Stimulated activated CD8-positive, alpha-beta memory T cell treated with anti-CD3 and anti-CD28 coated beads, Interleukin-2, amount 100 ng/mL, for 1 hour (primary cell): ENCODE results near the gene ZNF443.
A peak's percentile ranks its signal among the peaks of the same experiment; 100 is the strongest.
"Not testable (repeated sequence)": the region's sequence is repeated elsewhere in the genome, so short reads cannot be mapped to it uniquely, and the experiment has no call there.

Experiments
- DNase-seq, 2 donors: peaks; one replicate each; pipeline ENCODE4 v3.0.0-alpha.2; 2020; ENCODE audit warnings: low read depth in 2 of 2

The ZNF443 gene

GRCh38 chr19:12417273-12417672 is 23.5 kb downstream of the ZNF443 start:
- DNase-seq, result not testable (repeated sequence)

DNA sequence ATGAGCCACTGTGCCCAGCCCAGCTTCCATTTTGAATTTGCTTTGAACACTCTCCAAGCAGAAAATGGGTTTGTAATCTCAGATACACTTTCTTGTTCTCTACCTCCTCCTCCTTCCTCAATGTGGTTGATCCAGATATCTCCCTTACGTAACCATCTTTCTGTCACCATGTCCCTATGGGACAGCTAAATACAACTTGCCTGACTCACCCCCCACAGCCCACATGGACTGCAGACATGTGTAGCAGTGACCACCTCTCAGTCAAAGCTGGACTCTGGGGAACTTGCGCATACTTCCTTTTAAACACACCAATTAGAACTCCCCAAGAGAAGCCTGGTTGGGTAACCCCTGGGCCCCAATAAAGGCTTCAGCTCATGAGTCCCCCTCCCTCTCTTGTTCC is 28.9 kb downstream of the ZNF443 start:
- no peak for DNase-seq

DNA sequence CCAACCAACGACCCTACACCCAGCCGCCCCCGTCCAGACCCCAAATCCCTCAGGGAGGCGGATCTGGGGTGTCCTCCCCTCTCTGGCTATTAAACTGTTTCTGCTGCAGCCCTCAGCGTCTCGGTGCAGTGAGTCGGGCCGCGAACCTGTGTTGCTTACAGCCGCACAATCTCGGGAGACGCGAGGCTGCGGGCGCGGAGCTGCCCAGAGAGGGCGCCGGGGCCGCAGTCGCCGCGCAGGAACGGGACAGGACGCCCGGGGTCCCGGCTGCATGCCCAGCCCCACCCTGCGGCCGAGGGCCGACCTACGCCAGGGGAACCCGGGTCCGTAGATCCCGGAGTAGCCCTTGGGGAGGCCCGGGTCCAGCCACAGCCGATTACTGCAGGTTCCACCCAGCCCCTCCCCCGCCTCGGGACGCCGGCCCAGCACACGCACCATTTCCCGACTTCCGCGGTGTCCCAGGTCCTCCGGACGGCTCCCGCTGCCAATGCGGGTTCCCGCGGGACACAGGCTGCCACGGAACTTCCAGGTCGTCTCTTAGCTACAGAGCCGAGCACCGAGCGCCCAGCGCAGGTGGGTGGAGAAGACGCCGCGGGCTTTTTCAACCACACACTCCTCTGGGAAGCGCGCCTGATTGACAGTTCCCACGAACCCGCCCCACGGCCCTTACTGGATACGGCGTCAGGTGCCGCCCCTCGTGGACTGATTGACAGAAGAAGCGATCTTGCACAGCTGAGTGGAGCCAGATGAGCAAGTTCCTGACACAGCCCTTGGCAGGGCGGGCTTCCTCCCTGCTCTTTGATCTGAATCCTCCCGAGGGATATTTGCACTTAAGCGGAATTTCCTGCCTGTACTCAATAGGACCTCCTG is 40.0 kb downstream of the ZNF443 start, which contains the start of gene ZNF799:
TSS of gene ZNF799 (minus strand) at position 639 of the 870 bp plus-strand sequence. CDS start at position 438, 201 bp downstream.
- peak; percentile 65 to 66 for DNase-seq

- DNase-seq, result peak in 1 of 2 donors; percentile 0
Observed at GRCh38 chr19:12399901-12400632, 40.8 kb downstream of the ZNF443 start.

DNA sequence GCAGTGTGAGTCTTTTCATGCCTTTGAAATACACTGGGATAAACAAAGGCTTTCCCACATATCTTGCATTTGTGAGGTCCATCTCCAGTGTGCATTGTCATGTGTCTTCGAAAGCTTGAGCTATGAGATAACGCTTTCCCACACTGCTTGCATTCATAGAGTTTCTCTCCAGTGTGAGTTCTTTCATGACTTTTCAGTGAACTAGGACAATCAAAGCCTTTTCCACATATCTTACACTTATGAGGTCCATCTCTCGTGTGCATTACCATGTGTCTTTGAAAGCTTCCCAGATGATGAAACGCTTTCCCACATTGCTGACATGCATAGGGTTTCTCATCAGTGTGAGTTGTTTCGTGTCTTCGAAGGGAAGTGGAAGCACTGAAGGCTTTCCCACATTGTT is 49.7 kb downstream of the ZNF443 start:
- not testable (repeated sequence) for DNase-seq

DNA sequence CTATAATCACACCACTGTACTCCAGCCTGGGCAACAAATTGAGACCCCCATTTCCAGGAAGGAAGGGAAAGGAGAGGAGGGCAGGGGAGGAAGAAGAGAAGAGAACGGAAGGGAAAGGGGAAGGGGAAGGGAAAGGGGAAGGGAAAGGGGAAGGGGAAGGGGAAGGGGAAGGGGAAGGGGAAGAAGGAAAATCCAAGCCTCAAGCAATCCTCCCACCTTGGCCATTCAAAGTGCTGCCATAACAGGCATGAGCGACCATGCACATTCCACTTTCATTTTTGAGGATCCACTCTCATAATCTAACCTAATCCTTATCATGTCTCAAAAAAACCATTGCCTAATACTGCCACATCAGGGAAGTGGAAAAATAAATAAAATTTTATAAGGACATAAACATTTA is 54.5 kb downstream of the ZNF443 start:
- not testable (repeated sequence) for DNase-seq

DNA sequence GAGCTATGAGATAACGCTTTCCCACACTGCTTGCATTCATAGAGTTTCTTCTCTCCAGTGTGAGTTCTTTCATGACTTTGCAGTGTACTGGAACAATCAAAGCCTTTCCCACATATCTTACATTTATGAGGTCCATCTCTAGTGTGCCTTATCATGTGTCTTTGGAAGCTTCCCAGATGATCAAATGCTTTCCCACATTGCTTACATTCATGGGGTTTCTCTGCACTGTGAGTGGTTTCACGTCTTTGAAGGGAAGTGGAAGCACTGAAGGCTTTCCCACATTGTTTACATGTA is 60.4 kb downstream of the ZNF443 start:
- no peak for DNase-seq

GRCh38 chr19:12379732-12380443 is 60.9 kb downstream of the ZNF443 start:
- DNase-seq, result no peak
